IMR-90 (cell line): ENCODE results near the gene ERAP2. TPM values are rescaled to one million over a fixed set of nuclear protein-coding genes. Genes with fewer than 3 reads are reported as not detected.

Experiments
- ATAC-seq: fragments of 200-7000 bp; cut with Tn5 transposase; 2 replicates; pipeline ENCODE4 v1.9.1; 2020; ENCODE audit warnings: low read depth, mild to moderate bottlenecking, moderate library complexity
- BruUV-seq: library from RNA; stranded (reverse); fragments of 400-500 nt; replicated peaks from 2 replicates; lab custom pipeline; 2021; lab: Mats Ljungman, UMichigan
- CTCF ChIA-PET: fragments of 300-600 bp; formaldehyde crosslinking; extraction: SDS; loops from one replicate; lab custom pipeline; 2021; ENCODE audit warnings: antibody characterized with exemption; lab: Yijun Ruan, JAX
- POLR2A ChIA-PET: fragments of 300-600 bp; sonication (Branson Sonifier 250); formaldehyde crosslinking; loops from one replicate; lab custom pipeline; 2022; ENCODE audit warnings: antibody characterized with exemption; ENCODE audit not compliant: unreplicated experiment; lab: Charles Lee
- DNase-seq: peaks from one replicate; pipeline ENCODE4 v3.0.0; 2013
- H2AFZ ChIP-seq: replicated peaks from 2 replicates; pipeline ENCODE3; 2013; ENCODE audit warnings: low read length, mild to moderate bottlenecking; ENCODE audit not compliant: poor library complexity
- H2AK5ac ChIP-seq: 2 replicates; pipeline ENCODE4 v1.6.1; 2013; ENCODE audit warnings: low read depth, low read length, inconsistent platforms
- H2AK9ac ChIP-seq: replicated peaks from 2 replicates; pipeline ENCODE3; 2013; ENCODE audit warnings: mild to moderate bottlenecking, low read depth, low read length, moderate library complexity; ENCODE audit not compliant: poor library complexity
- H2BK120ac ChIP-seq: 2 replicates; pipeline ENCODE4 v1.6.1; 2013; ENCODE audit warnings: low read depth, low read length, inconsistent platforms
- H2BK15ac ChIP-seq: 3 replicates; pipeline ENCODE4 v1.6.1; 2013; ENCODE audit warnings: low read depth, low read length, inconsistent platforms
- H2BK20ac ChIP-seq: 2 replicates; pipeline ENCODE4 v1.6.1; 2013; ENCODE audit warnings: low read depth, mild to moderate bottlenecking, inconsistent platforms, low read length, moderate library complexity
- H2BK5ac ChIP-seq: 2 replicates; pipeline ENCODE4 v1.6.1; 2013; ENCODE audit warnings: mild to moderate bottlenecking, low read depth, low read length, inconsistent platforms; ENCODE audit not compliant: poor library complexity, severe bottlenecking
- H3K14ac ChIP-seq: replicated peaks from 2 replicates; pipeline ENCODE4 v1.6.1; 2013; ENCODE audit warnings: low read depth, low read length, inconsistent platforms
- H3K18ac ChIP-seq: 2 replicates; pipeline ENCODE4 v1.6.1; 2013; ENCODE audit warnings: low read depth, low read length, control low read depth
- H3K23ac ChIP-seq: 2 replicates; pipeline ENCODE4 v1.6.1; 2013; ENCODE audit warnings: low read depth, low read length, inconsistent platforms
- H3K27ac ChIP-seq: 2 replicates; pipeline ENCODE4 v1.5.1; 2013; ENCODE audit warnings: mild to moderate bottlenecking, control low read depth, low read length; ENCODE audit not compliant: insufficient read depth
- H3K27me3 ChIP-seq: 2 replicates; pipeline ENCODE4 v1.6.1; 2013; ENCODE audit warnings: low read length; ENCODE audit not compliant: control insufficient read depth, insufficient read depth
- H3K36me3 ChIP-seq: 2 replicates; pipeline ENCODE4 v1.6.1; 2013; ENCODE audit warnings: low read length, mixed read lengths; ENCODE audit not compliant: control insufficient read depth, insufficient read depth
- H3K4ac ChIP-seq: 2 replicates; pipeline ENCODE4 v1.6.1; 2013; ENCODE audit warnings: low read depth, low read length, inconsistent platforms
- H3K4me1 ChIP-seq: 2 replicates; pipeline ENCODE4 v1.6.1; 2013; ENCODE audit warnings: low read length, mixed read lengths; ENCODE audit not compliant: control insufficient read depth, insufficient read depth
- H3K4me2 ChIP-seq: 2 replicates; pipeline ENCODE4 v1.6.1; 2013; ENCODE audit warnings: low read depth, mild to moderate bottlenecking, control low read depth, low read length, moderate library complexity
- H3K4me3 ChIP-seq: 2 replicates; pipeline ENCODE4 v1.5.1; 2013; ENCODE audit warnings: low read depth, mild to moderate bottlenecking, control low read depth, low read length, moderate library complexity; ENCODE audit not compliant: insufficient read depth
- H3K56ac ChIP-seq: 2 replicates; pipeline ENCODE4 v1.6.1; 2013; ENCODE audit warnings: low read length, inconsistent platforms; ENCODE audit not compliant: insufficient read depth; ENCODE audit errors: extremely low read depth
- H3K79me1 ChIP-seq, 2 experiments: 2 replicates each; pipeline ENCODE4 v1.6.1; 2013; ENCODE audit warnings: low read length in 2 of 2, inconsistent platforms in 1 of 2, low read depth in 1 of 2
- H3K9ac ChIP-seq: 2 replicates; pipeline ENCODE4 v1.6.1; 2013; ENCODE audit warnings: low read depth, low read length, control low read depth
- H3K9me1 ChIP-seq: 2 replicates; pipeline ENCODE4 v1.6.1; 2013; ENCODE audit warnings: low read length, inconsistent platforms; ENCODE audit not compliant: insufficient read depth
- H3K9me3 ChIP-seq: 2 replicates; pipeline ENCODE4 v1.6.1; 2013; ENCODE audit warnings: low read length; ENCODE audit not compliant: control insufficient read depth, insufficient read depth
- H4K20me1 ChIP-seq: 2 replicates; pipeline ENCODE4 v1.6.1; 2013; ENCODE audit warnings: low read length, inconsistent platforms; ENCODE audit not compliant: insufficient read depth
- H4K5ac ChIP-seq: 2 replicates; pipeline ENCODE4 v1.6.1; 2013; ENCODE audit warnings: mild to moderate bottlenecking, low read depth, low read length, control low read depth
- H4K8ac ChIP-seq, 2 experiments: 2 replicates each; pipeline ENCODE4 v1.6.1; 2013; ENCODE audit warnings: low read depth in 2 of 2, low read length in 2 of 2, control low read depth in 1 of 2, inconsistent platforms in 1 of 2
- H4K91ac ChIP-seq: 2 replicates; pipeline ENCODE4 v1.6.1; 2013; ENCODE audit warnings: low read depth, low read length, inconsistent platforms; ENCODE audit not compliant: insufficient read depth
- MAZ ChIP-seq: IDR thresholded peaks from 2 replicates; pipeline ENCODE4 v1.6.1; 2012; ENCODE audit warnings: low read depth, mild to moderate bottlenecking, low read length, improper control_type of control experiment, moderate library complexity, borderline replicate concordance
- RFX5 ChIP-seq: IDR thresholded peaks from 2 replicates; pipeline ENCODE4 v1.8.0; 2012; ENCODE audit warnings: low read depth, mild to moderate bottlenecking, low read length, moderate library complexity
- WGBS, 2 experiments: methylation state at CpG; one replicate each; pipeline versions ENCODE4 v1.1.5 to v1.1.7; 2013; ENCODE audit warnings: missing lambda C conversion rate in 2 of 2; ENCODE audit not compliant: insufficient read length in 1 of 2; ENCODE audit errors: extremely low coverage in 2 of 2; 5-methylcytosine and 5-hydroxymethylcytosine counted together
- dilution Hi-C: fragments of 300-500 bp; cut with HindIII; formaldehyde crosslinking; loops from one replicate; pipeline ENCODE4 v1.14.3; 2018; ENCODE audit warnings: low sequenced_read_pairs; ENCODE audit not compliant: unreplicated experiment
- in situ Hi-C: fragments of 300-500 bp; cut with MboI; formaldehyde crosslinking; loops from 3 replicates; pipeline ENCODE4 v1.14.3; 2019; ENCODE audit warnings: low sequenced_read_pairs, inconsistent platforms, mixed read lengths
- intact Hi-C: fragments of 100-400 bp; cut with micrococcal nuclease; formaldehyde crosslinking; loops from 2 replicates; pipeline ENCODE4 v1.10.0; 2022
- polyA plus RNA-seq, 3 experiments: library from polyadenylated mRNA; depleted of rRNA; stranded (reverse); fragments of >200 nt; gene quantifications; 2 replicates each; pipeline ENCODE4 v1.2.3, GENCODE V29; 2012; ENCODE audit warnings: low replicate concordance in 1 of 3
- total RNA-seq: library from RNA; depleted of rRNA; stranded (reverse); fragments of >200 nt; gene quantifications from 2 replicates; pipeline ENCODE4 v1.2.3, GENCODE V29; 2012
- TF ChIP-seq, protein P1 (sequence below): conservative IDR thresholded peaks from 2 replicates; pipeline ENCODE4 v1.5.1; 2012; ENCODE audit warnings: mild to moderate bottlenecking, low read depth, low read length, improper control_type of control experiment

Gene ERAP2
- total and polyA plus RNA-seq, 2 of the 4 experiments (the other 2 are of a cell fraction): 10.6 to 21.3 TPM

GRCh38 chr5:96884995-96885394 is 8.7 kb downstream of the ERAP2 start:
- no peak overlapping the region for H3K18ac ChIP-seq
- in situ Hi-C loops (no loop called here), dilution Hi-C loops (loop anchor here (25.0 kb wide), 1 partner anchor 277 kb away; no protein-coding TSS in a partner anchor), intact Hi-C loops (no loop called here)
- no peaks in the 10 kb centered on the region for H3K9me3 ChIP-seq
- H2AK9ac ChIP-seq: no peak overlapping the region
- H3K4ac ChIP-seq: no peak overlapping the region
- no peak overlapping the region for H4K91ac ChIP-seq
- H2BK5ac ChIP-seq: no peak overlapping the region
- ChIA-PET CTCF (interaction anchor here (0.6 kb wide), 1 partner anchor 51 kb away, joined by 3 read pairs; the partner anchor contains the start of gene LNPEP), POLR2A (no interaction called here)
- no peak overlapping the region for H4K5ac ChIP-seq
- H3K4me3 ChIP-seq: no peak overlapping the region
- no peak overlapping the region for H3K56ac ChIP-seq
- no peak overlapping the region for H3K9ac ChIP-seq
- no peak overlapping the region for H2BK120ac ChIP-seq
- H3K4me1 ChIP-seq: peaks cover 3% of the 10 kb centered on the region; the same call in 1 of the 2 replicates
- ATAC-seq (no peak), DNase-seq (no peak)
- H3K79me1 ChIP-seq: peaks cover 0 to 10% of the 10 kb centered on the region in 2 experiments; a peak in 1 of 4 replicates
- no peak overlapping the region for H4K8ac ChIP-seq
- H3K27ac ChIP-seq: no peak overlapping the region
- TF ChIP-seq RFX5 (no peak), MAZ (no peak)
- TF ChIP-seq, protein P1, sequence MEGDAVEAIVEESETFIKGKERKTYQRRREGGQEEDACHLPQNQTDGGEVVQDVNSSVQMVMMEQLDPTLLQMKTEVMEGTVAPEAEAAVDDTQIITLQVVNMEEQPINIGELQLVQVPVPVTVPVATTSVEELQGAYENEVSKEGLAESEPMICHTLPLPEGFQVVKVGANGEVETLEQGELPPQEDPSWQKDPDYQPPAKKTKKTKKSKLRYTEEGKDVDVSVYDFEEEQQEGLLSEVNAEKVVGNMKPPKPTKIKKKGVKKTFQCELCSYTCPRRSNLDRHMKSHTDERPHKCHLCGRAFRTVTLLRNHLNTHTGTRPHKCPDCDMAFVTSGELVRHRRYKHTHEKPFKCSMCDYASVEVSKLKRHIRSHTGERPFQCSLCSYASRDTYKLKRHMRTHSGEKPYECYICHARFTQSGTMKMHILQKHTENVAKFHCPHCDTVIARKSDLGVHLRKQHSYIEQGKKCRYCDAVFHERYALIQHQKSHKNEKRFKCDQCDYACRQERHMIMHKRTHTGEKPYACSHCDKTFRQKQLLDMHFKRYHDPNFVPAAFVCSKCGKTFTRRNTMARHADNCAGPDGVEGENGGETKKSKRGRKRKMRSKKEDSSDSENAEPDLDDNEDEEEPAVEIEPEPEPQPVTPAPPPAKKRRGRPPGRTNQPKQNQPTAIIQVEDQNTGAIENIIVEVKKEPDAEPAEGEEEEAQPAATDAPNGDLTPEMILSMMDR: no peak
- H3K4me2 ChIP-seq: no peak overlapping the region
- H2AFZ ChIP-seq: no peak overlapping the region
- H3K9me1 ChIP-seq: peaks cover 5% of the 10 kb centered on the region; the same call in 1 of the 2 replicates
- H4K20me1 ChIP-seq: no peaks in the 10 kb centered on the region
- no CpG with 5 or more reads among the region's 7 CpGs for WGBS, 2 experiments
- no peak overlapping the region for H2BK20ac ChIP-seq
- no peak overlapping the region for H3K14ac ChIP-seq
- H2AK5ac ChIP-seq: no peak overlapping the region
- no peak overlapping the region for H2BK15ac ChIP-seq
- no TSS peak for BruUV-seq
- H3K23ac ChIP-seq: no peak overlapping the region
- H3K36me3 ChIP-seq: peaks cover 3% of the 10 kb centered on the region; the same call in 1 of the 2 replicates
- no peaks in the 10 kb centered on the region for H3K27me3 ChIP-seq
